Activated naive CD8-positive, alpha-beta T cell treated with anti-CD3 and anti-CD28 coated beads, Interleukin-2, amount 50 U/mL, for 16 hours (primary cell): Measurements from ENCODE around the gene CHPF.

Experiments
- DNase-seq: peaks from one replicate; pipeline ENCODE4 v3.0.0-alpha.2; 2020; ENCODE audit warnings: low read depth, low spot score

Gene CHPF

DNA sequence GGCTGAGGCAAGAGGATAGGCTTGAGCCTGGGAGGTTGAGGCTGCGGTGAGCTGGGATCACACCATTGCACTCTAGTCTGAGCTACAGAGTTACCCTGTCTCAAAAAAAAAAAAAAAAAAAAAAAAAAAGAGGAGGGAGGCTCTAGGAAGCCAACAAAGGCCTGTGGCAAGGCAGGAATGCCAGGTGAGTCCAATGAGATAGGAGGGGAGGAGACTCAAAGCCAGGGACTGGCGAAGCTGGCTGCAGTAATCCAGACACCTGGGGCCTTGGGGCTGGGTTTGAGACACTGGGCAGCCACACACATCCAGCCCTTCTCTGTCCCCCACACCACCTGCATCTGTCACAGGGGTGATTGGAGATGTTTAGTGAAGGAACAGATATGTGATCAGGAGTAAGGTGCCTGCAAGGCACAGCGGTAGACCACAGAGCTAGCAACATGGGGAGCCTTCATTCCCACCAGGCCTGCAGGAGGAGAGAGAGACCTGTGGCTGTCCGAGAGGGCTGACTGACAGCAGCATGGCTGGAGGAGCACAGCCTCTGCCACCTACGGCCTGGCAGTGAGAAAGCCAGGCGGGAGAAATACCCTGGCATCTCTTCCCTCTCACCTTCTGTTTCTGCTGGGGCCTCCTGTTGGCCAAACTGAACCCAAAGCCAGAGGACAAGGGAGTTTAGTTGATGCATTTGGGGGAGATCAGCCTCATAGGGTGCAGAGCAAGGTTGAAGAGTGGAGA lies 9.5 kb downstream of the CHPF start:
- no peak for DNase-seq

DNA sequence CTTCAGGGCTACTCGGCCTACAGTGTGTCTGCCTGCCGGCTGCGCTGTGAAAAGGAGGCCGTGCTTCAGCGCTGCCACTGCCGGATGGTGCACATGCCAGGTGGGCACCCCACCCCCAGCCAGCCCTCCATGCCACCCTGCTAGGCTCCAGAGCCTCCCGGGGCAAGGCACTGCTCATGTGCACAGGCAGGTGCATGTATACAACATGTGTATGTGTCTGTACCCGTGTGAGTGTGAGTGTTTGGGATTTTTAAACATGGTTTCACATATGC lies 11.3 kb downstream of the CHPF start:
- no peak for DNase-seq

DNA sequence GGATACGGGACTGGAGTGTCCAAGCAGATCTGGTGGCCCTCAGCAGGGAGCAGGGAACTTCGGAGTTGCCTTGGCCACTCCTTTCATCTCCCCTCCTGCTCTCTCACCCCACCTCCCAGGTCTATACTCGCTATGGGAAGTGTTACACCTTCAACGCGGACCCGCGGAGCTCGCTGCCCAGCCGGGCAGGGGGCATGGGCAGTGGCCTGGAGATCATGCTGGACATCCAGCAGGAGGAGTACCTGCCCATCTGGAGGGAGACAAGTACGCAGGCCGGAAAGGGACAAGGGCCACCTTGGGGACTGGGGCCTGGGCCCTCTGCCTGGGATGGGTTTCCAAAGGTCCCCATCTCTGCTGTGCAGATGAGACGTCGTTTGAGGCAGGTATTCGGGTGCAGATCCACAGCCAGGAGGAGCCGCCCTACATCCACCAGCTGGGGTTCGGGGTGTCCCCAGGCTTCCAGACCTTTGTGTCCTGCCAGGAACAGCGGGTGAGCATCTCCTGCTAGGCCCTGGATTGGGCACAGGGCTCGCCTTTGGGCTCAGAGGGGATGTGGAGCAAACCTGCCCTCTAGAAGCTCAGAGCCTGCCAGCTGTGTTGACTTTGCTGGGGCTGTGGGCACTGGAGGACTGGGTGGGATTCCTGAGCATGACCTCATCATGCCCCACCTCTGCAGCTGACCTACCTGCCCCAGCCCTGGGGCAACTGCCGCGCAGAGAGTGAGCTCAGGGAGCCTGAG lies 11.8 kb downstream of the CHPF start:
- no peak for DNase-seq

DNA sequence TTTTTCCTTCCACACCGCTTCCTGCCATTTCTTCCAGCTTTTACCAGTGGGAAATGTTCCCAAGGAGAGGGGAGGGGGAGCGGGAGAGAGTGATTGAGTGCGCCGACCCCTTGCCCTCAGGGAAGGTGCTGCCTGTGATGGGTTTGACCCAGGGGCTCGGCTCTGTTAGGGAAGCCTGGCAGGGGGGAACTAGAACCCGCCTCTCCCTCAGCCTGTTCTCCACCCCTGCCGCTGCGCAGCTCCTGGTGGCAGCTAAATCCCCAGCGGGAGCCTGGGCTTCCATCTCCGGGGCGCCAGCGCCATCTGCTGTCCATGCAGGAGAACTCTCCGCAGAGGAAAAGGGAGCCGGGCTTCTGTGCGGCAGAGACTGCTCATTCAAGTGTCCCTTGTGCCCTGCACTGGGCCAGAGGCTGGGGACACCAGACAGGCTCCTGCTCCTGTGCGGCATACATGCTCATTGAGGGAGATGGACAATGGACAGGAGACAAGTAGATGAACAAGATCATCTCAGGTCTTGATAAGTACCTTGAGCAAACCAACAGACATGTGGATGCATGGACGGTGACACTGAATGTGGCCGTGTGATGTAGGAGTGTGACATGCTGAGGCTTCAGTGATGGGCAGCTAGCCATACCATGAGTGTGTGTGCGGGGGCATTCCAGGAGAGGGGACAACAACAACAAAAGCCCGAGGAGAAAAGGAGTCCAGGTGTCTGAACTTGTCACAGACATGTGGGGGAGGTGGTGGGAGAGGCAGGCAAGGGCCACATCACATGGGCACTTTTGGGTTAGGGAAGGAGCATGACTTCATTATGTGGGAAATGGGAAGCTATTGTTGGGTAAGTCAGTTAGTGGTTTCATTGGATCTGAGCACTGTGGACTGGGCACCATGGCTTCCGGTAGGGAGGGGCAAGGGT lies 13.3 kb downstream of the CHPF start:
- DNase-seq: peak; percentile 78

DNA sequence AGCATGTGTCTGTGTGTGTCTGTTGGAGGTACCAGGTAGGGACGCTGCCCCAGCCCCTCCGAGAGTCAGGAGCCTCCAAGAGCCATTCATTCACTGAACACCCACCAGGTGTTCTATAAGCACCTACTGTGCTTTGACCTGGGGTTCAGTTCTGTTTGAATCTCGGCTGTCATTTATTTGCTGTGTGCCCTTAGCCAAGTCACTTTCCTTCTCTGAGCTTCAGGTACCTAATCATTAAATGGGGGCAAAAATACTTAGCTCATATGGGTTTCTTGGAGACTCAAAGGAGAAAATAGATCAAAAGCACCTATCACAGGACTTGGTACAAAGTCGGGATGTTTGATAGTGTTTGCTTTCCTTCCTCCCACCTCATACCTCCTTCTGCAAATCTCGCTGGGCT lies 16.1 kb downstream of the CHPF start:
- no peak for DNase-seq

DNA sequence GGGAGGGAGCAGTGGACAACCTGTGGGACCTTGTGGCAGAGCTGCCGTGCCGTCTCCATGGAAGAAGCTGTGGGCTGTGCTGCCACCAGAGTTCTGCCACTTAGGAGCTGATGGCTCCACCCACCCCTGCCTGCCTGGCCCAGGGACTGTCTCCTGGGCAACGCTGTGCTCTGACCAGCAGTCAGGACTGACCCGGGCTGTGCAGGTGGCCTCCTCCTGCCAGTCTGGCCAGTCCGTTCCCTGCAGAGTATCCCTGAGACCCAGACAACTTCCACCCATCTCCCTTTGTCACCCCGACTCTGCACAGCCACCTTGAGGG lies 16.6 kb downstream of the CHPF start:
- DNase-seq: no peak

DNA sequence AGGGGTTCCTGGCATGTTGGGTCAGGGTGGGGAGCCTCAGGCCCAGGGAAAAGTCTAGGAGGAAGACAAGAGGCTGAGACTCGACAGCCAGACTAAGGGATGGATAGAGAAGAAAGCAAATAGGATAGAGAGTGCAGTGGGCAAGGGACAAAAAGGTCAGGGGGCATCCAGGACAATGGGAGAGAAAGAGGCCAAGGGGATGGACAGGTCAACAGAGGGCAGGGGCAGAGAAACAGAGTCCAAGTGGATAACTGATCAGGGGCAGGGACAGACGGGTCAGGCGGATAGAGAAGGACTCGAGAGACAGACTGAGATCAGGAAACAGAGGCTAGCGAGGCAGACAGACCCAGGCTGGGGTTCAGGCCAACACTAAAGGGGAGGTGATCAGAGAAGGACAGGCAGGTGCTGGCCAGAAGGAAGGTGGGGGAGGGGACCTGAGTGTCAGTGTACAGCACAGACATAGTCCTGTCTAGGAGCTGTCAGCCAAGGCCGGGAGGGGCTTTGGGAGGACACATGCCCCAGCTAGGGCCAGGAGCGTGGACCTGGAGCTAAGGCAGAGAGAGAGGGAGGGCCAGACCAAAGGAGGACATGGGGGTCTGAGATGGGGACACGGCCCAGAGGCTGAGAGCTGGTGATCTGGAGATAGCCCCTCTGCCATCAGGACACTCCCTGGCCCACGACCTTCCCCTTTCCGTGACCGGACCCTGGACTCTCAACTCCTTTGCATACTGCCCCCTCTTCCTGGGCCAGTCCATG lies 17.1 kb downstream of the CHPF start:
- DNase-seq: no peak

DNA sequence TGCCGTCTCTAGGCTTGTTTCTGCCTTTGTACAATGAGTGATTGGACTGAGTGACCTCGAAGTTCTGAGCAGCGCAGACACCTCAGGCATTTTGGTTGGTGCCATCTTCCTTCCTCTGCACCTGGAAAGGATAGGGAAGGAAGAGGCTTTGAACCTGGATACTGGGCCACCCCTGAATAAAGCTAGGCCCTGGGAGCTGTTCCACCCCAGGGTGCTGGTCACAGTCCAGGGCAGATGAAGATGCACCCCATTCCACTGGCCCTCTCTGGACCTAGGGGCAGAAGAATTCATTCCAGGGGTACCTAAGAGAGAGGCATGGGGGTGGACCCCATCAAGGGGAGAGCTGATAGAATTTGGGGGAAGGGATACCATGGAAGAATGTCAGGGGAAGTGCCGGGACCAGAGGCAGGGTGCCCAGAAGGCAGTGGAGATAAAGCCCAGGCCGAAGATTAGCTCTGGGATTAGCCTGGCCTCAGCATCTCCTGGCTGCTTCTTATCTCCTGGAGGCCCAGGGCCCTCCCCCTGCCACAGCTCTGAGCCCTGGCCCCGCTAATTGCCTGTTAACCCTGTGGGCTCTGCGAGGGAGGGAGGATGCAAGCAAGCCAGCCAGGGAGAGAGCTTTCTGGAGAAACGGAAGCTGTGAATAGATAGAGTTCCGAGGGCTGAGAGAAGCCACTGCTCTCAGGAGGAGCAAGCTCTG lies 17.9 kb downstream of the CHPF start:
- DNase-seq: no peak

DNA sequence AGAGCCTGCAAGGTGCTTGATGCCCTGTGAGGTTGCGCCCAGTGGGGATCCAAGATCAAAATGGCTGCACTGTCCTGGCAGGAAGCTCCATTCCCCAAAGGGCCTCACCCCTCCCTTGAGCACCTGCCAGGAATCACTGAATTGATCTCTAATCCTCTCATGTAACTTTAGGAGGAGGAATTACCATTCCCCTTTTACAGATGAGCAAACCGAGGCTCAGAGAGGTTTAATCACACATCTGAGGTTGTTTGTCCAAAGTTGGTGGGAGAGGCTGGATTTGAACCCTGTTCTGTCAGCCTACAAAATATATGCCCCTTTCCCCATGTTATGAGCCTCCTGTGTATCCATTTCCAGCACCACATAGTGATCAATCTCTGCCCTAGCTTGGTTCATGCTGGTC lies 18.8 kb downstream of the CHPF start:
- no peak for DNase-seq

DNA sequence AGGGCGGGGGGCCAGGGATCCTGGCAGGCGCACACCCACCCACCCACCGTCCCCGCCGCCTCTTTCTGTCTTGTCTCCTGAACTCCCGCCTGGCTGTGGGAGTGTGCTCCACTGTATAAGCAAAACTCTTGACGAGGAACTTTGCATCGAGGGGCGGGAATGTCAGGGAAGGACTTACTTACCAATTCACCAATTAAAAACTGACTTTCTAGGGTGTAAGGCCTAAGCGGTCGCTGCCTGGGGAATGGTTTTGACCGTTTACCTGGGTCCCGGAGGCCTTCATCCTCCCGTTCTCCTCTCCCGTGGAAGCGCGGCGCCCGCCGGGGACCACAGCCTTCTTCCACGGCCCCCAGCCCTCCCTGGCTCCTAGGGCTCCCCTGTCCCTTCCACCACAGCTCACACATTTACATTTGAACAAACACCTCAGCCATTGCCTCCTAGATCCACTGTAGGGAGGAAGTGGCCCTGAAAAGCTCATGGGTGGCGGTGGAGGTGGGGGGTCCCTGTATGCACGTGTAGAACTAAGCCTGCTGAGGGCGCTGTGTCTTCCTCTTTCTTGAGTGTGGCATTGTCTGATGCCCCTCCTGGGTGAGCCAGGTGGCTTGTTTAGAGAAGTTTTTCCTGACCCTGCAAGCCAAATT lies 20.5 kb downstream of the CHPF start:
- DNase-seq: no peak

DNA sequence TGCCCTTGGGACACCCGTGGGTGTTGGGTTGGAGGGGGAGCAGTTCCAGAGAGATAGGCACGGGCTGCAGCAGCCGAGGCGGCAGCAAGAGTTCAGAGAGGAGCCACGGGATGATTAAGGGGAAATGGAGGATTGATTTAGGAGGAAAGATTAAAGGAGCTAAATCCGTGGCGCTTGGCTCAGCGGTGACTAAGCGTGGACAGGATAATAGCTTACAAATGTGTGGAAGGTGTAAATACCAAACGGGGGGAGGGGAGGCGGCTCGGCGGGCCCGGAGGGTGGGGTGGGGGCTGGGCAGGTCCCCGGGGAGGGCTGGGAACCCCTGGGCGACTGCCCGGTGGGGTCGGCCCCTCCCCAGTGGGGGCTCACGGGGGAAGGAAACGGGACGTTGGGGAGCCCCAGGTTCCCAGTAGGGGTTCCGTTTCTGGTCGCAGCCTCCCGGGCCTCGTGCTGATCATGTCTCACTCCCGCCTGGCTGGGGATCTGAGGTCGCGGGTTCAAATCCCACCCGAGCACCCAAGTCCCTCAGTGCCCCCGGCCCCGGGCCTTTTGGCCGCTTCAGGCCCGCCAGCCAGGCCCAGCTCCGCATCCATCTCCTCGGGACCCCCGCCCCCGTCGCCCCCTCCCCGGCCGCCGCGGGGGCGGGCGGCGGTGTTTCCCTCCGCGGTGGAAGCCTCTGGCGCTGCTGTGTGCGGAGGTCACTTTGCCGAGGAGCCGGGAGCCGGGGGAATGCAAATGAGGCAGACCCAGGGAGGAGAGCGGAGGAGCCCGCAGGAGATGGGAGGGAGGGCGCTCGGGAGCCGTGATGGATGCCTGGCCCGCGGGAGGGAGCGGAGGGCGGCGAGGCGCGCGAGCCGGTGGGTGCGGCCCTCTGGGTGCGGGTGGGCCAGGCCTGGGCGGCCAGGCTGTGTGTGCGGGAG lies 21.2 kb downstream of the CHPF start:
- no peak for DNase-seq

DNA sequence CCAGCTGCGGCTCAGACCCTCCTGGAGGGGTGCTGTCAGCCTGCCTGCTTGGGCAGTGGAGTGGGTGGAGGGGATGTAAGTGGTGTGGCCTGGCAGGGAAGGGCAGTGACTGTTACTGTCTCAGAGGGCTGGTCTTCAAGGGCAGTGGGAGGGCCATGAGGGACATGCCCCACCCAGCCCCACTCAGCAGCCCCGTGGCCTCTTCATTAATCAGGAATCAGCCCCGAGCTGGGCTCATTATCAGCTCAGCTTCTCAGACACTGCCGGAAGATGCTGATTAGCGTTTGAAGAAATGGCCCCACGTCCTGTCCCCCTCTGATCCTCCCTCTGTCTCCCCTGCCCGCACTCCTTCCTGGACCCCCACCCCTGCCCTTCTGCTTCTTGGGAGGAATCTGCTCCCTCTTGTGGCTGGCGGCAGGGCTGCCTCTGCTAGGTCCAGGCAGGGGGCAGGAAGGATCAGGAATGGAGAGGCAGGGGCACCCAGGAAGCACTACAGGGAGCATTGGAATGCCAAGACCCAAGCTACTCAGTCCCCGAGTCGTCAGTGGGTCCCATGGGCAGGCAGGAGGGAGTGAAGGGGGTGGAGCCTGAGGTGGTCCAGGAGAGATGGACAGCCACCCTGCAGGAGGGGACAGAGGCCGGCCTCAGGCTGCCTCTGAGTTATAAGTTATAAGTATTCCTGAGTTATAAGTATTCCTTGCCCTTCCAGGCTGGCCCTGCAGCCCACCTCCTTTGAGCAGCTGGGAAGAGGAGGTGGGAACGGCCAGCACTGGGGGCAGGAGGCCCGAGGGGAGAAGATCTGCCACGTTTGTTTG lies 22.3 kb downstream of the CHPF start:
- DNase-seq: no peak

DNA sequence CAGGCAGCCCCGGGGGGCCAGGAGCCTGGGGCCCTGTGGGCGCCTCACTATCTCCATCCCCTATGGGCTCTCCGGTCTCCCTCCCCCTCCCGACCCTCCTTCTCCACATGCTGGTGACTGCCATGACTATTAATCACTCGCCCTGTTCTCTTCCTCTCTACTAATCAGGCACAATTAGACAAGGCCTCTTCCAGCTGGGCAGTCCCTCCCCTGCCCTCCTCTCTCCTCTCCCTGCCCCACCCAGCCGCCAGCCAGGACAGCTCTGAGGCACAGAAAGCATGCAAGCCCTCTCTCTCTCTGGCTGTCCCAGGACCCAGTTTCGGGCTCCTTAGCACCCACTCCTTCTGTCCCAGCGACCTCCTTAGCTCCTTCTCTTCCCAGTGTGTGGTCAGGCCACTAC lies 23.5 kb downstream of the CHPF start:
- no peak for DNase-seq

DNA sequence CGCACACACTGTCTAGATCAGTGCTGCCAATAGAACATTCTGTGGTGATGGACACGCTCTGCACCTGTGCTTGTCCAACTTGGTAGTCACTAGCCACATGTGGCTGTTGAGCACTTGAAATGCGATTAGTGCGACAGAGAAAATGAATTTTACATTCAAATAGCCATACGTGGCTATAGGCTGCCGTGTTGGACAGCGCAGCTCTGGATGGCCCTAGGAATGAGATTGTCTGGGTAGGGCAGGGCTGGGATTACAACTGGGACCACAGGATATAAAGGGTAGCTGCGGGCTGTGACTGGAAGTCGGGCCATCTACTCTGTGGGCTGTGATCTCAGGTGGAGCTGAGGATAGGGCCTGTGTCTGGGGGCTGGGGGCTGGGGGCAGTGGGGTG lies 24.1 kb downstream of the CHPF start:
- DNase-seq: no peak

DNA sequence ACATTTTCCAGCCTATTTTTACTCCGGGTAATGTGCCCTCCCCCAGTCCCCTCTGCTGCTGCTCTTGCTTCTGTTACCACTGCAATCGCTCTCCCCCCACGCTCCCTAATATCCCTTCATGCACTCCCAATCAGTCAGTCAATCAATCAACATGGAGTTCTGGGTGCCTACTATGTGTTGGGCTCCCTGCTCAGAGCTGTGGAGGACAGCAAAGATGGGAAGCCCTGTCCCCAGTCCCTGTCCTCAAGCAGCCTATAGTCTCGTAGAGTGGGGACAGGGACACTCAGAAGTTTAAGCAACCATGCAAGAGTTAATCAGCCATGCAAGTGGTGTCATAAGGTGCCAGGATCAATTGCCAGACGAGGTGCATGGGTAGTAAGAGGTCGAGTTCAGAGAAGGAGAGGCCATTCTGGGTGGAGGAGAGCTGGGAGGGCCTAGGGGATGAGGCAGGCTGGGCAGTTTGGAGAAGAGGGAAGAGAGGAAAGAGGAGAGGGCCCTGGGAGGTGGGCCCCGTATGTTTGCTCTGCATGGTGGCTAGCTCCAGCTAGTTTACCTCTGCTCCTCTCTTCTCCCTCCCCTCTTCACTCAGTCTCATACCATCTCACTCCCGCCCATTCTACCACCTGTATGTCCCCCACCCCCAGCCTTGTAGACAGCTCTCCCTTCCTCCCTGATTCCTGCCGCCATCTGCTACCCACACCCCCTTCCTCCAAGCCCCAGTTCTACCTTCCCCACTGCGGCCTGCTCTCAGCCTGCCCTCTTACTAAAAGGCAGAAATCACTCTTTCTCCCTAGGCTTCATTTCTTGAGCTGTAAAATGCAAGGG lies 25.4 kb downstream of the CHPF start:
- no peak for DNase-seq

DNA sequence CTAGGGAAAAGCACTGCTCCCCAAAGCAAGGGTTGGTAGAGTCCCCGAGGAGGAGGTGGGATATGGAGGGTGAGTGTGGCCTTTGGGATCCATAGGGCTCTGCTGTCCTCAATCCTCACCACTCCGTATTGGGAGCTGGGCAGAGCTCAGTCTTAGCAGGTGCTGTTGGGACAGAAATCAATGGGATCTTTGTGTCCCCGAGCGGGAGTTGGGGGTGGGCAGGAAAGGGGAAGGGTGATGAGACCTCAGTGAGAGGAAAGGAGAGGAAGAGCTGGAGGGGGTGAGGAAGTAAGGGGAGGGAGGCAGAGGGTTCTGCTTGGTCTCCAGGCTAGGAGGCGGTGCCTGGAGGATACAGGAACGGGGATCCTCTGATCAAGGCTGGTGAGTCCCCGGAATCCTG lies 26.7 kb downstream of the CHPF start:
- no peak for DNase-seq

DNA sequence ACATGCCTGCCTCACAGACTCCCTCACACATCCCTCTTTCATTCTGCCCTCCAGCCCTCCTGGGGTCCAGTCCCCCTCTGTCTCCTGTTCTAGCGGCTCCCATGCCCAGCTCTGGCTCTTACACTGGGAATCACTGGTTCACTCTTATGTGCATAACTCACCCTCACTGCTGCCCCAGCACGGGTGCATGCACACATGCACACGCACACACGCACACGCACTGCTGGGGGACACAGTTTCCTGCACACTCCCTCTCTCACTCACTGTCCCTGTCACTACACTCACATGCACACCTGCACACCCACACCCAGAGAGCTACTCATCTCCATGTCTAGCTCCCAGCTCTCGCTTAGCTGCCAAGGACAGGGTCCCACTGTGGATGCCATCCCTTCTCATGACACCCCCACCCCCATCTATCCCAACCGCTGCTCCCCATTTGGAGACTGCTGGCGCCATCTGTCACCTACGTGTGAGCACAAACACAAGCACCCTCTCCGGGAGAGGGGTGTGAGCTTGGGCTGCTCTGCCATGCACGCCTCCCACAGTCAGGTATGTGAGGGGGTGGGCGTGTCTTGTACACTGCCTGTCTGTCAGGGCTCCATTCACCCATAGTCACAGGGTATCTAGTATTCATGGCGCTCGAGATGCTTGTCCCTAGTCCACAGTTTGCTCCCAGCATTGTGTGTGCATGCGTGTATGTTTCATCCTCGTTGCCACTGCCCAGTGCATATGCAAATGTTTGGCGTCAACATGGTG lies 27.6 kb downstream of the CHPF start:
- no peak for DNase-seq
